ENCODE results near the gene SNRPB. TPM values are rescaled to one million over a fixed set of nuclear protein-coding genes. Genes with fewer than 3 reads are reported as not detected.

The SNRPB gene
- total and polyA plus RNA-seq, 2 experiments from 2014 or later: 784 to 785 TPM

DNA sequence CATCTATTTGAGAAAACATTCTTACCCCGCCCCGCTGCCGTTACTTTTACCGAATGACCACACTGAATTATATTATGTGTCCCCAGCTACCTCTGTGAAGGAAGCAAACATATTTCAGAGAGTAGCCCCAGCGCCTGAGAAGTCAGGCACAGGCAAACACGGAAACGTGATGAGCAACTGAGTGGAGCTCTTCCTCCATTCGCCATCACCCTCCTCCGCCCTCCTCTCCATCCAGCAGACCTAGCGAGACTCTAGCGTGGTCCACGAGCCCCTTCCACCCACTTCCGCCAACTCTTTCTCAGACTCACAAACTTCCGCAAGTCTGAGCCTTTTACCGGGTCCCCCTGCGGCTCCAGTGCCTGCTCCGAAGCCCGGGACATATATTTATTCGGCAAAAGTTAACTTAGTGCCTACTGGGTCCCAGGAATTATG lies 582 bp downstream of the SNRPB start:
- Histone ChIP-seq H2AFZ (no peak overlapping the region), H3K4me3 (peak overlapping the region; percentile 100), H3K79me2 (replicated peaks; ENCODE audit: insufficient read depth) (peaks cover 55% of the 10 kb centered on the region), H3K27me3 (ENCODE audit: insufficient read depth) (no peaks in the 10 kb centered on the region), H3K4me1 (ENCODE audit: insufficient read depth) (peaks cover 4% of the 10 kb centered on the region; the same call in 1 of the 2 replicates), H3K4me2 (peak overlapping the region; percentile 83), H3K9me2 (ENCODE audit: insufficient read depth) (no peaks in the 10 kb centered on the region), H3K36me3 (ENCODE audit: insufficient read depth) (peaks cover 33% of the 10 kb centered on the region), H4K20me1 (replicated peaks; ENCODE audit: insufficient read depth) (peaks cover 47% of the 10 kb centered on the region), H3K27ac (ENCODE audit: low read depth) (peak overlapping the region; percentile 91), H3F3A (replicated peaks; ENCODE audit: low read depth) (no peaks in the 10 kb centered on the region; the same call in 1 of the 2 replicates)
- ATAC-seq: peak; percentile 50
- H3K4me3 Mint-ChIP-seq: peak overlapping the region; percentile 100
- peak overlapping the region; percentile 100 for H3K27ac Mint-ChIP-seq
- no peaks in the 10 kb centered on the region for H3K9me3 Mint-ChIP-seq
- peaks cover 56% of the 10 kb centered on the region for H3K36me3 Mint-ChIP-seq (ENCODE audit: low read depth)
- peaks cover 27% of the 10 kb centered on the region for H3K4me1 Mint-ChIP-seq
- DNase-seq (ENCODE audit: low spot score): peak; percentile 36
- TF ChIP-seq, protein P1, sequence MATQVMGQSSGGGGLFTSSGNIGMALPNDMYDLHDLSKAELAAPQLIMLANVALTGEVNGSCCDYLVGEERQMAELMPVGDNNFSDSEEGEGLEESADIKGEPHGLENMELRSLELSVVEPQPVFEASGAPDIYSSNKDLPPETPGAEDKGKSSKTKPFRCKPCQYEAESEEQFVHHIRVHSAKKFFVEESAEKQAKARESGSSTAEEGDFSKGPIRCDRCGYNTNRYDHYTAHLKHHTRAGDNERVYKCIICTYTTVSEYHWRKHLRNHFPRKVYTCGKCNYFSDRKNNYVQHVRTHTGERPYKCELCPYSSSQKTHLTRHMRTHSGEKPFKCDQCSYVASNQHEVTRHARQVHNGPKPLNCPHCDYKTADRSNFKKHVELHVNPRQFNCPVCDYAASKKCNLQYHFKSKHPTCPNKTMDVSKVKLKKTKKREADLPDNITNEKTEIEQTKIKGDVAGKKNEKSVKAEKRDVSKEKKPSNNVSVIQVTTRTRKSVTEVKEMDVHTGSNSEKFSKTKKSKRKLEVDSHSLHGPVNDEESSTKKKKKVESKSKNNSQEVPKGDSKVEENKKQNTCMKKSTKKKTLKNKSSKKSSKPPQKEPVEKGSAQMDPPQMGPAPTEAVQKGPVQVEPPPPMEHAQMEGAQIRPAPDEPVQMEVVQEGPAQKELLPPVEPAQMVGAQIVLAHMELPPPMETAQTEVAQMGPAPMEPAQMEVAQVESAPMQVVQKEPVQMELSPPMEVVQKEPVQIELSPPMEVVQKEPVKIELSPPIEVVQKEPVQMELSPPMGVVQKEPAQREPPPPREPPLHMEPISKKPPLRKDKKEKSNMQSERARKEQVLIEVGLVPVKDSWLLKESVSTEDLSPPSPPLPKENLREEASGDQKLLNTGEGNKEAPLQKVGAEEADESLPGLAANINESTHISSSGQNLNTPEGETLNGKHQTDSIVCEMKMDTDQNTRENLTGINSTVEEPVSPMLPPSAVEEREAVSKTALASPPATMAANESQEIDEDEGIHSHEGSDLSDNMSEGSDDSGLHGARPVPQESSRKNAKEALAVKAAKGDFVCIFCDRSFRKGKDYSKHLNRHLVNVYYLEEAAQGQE (IDR thresholded peaks at IDR 0.05; ENCODE audit: unreplicated experiment): no peak
- TF ChIP-seq JUNB (IDR thresholded peaks at IDR 0.05; ENCODE audit: unreplicated experiment) (no peak), EZH2 (IDR thresholded peaks at IDR 0.05; ENCODE audit: low read depth, unreplicated experiment) (no peak), STAT1 (IDR thresholded peaks at IDR 0.05; ENCODE audit: unreplicated experiment) (no peak), CREB1 (CRISPR knock-in tag; IDR thresholded peaks at IDR 0.05; ENCODE audit: low read depth) (no peak), ZNF331 (CRISPR knock-in tag; IDR thresholded peaks at IDR 0.05; ENCODE audit: low read depth) (no peak), POLR2AphosphoS5 (IDR thresholded peaks at IDR 0.05; ENCODE audit: low read depth) (no peak), EZH2phosphoT487 (IDR thresholded peaks at IDR 0.05; ENCODE audit: unreplicated experiment) (no peak)
- TF ChIP-seq, protein P2, sequence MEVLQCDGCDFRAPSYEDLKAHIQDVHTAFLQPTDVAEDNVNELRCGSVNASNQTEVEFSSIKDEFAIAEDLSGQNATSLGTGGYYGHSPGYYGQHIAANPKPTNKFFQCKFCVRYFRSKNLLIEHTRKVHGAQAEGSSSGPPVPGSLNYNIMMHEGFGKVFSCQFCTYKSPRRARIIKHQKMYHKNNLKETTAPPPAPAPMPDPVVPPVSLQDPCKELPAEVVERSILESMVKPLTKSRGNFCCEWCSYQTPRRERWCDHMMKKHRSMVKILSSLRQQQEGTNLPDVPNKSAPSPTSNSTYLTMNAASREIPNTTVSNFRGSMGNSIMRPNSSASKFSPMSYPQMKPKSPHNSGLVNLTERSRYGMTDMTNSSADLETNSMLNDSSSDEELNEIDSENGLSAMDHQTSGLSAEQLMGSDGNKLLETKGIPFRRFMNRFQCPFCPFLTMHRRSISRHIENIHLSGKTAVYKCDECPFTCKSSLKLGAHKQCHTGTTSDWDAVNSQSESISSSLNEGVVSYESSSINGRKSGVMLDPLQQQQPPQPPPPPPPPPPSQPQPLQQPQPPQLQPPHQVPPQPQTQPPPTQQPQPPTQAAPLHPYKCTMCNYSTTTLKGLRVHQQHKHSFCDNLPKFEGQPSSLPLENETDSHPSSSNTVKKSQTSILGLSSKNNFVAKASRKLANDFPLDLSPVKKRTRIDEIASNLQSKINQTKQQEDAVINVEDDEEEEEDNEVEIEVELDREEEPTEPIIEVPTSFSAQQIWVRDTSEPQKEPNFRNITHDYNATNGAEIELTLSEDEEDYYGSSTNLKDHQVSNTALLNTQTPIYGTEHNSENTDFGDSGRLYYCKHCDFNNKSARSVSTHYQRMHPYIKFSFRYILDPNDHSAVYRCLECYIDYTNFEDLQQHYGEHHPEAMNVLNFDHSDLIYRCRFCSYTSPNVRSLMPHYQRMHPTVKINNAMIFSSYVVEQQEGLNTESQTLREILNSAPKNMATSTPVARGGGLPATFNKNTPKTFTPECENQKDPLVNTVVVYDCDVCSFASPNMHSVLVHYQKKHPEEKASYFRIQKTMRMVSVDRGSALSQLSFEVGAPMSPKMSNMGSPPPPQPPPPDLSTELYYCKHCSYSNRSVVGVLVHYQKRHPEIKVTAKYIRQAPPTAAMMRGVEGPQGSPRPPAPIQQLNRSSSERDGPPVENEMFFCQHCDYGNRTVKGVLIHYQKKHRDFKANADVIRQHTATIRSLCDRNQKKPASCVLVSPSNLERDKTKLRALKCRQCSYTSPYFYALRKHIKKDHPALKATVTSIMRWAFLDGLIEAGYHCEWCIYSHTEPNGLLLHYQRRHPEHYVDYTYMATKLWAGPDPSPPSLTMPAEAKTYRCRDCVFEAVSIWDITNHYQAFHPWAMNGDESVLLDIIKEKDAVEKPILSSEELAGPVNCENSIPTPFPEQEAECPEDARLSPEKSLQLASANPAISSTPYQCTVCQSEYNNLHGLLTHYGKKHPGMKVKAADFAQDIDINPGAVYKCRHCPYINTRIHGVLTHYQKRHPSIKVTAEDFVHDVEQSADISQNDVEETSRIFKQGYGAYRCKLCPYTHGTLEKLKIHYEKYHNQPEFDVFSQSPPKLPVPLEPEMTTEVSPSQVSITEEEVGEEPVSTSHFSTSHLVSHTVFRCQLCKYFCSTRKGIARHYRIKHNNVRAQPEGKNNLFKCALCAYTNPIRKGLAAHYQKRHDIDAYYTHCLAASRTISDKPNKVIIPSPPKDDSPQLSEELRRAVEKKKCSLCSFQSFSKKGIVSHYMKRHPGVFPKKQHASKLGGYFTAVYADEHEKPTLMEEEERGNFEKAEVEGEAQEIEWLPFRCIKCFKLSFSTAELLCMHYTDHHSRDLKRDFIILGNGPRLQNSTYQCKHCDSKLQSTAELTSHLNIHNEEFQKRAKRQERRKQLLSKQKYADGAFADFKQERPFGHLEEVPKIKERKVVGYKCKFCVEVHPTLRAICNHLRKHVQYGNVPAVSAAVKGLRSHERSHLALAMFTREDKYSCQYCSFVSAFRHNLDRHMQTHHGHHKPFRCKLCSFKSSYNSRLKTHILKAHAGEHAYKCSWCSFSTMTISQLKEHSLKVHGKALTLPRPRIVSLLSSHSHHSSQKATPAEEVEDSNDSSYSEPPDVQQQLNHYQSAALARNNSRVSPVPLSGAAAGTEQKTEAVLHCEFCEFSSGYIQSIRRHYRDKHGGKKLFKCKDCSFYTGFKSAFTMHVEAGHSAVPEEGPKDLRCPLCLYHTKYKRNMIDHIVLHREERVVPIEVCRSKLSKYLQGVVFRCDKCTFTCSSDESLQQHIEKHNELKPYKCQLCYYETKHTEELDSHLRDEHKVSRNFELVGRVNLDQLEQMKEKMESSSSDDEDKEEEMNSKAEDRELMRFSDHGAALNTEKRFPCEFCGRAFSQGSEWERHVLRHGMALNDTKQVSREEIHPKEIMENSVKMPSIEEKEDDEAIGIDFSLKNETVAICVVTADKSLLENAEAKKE (CRISPR knock-in tag; IDR thresholded peaks at IDR 0.05): no peak
- TF ChIP-seq, protein P3, sequence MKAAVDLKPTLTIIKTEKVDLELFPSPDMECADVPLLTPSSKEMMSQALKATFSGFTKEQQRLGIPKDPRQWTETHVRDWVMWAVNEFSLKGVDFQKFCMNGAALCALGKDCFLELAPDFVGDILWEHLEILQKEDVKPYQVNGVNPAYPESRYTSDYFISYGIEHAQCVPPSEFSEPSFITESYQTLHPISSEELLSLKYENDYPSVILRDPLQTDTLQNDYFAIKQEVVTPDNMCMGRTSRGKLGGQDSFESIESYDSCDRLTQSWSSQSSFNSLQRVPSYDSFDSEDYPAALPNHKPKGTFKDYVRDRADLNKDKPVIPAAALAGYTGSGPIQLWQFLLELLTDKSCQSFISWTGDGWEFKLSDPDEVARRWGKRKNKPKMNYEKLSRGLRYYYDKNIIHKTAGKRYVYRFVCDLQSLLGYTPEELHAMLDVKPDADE (IDR thresholded peaks at IDR 0.05): no peak
- TF ChIP-seq, protein P4, sequence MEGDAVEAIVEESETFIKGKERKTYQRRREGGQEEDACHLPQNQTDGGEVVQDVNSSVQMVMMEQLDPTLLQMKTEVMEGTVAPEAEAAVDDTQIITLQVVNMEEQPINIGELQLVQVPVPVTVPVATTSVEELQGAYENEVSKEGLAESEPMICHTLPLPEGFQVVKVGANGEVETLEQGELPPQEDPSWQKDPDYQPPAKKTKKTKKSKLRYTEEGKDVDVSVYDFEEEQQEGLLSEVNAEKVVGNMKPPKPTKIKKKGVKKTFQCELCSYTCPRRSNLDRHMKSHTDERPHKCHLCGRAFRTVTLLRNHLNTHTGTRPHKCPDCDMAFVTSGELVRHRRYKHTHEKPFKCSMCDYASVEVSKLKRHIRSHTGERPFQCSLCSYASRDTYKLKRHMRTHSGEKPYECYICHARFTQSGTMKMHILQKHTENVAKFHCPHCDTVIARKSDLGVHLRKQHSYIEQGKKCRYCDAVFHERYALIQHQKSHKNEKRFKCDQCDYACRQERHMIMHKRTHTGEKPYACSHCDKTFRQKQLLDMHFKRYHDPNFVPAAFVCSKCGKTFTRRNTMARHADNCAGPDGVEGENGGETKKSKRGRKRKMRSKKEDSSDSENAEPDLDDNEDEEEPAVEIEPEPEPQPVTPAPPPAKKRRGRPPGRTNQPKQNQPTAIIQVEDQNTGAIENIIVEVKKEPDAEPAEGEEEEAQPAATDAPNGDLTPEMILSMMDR (conservative IDR thresholded peaks at IDR 0.05; ENCODE audit: low read depth in 2 of 2): no peak
- peaks cover 17% of the 10 kb centered on the region for H3K27me3 Mint-ChIP-seq (ENCODE audit: insufficient read depth, low read depth, poor library complexity)
